Measurements from ENCODE around the gene FAM53A.

GRCh38 chr4:1690698-1691097 lies 6.6 kb upstream of the FAM53A start:
- TF ChIP-seq, protein P1, sequence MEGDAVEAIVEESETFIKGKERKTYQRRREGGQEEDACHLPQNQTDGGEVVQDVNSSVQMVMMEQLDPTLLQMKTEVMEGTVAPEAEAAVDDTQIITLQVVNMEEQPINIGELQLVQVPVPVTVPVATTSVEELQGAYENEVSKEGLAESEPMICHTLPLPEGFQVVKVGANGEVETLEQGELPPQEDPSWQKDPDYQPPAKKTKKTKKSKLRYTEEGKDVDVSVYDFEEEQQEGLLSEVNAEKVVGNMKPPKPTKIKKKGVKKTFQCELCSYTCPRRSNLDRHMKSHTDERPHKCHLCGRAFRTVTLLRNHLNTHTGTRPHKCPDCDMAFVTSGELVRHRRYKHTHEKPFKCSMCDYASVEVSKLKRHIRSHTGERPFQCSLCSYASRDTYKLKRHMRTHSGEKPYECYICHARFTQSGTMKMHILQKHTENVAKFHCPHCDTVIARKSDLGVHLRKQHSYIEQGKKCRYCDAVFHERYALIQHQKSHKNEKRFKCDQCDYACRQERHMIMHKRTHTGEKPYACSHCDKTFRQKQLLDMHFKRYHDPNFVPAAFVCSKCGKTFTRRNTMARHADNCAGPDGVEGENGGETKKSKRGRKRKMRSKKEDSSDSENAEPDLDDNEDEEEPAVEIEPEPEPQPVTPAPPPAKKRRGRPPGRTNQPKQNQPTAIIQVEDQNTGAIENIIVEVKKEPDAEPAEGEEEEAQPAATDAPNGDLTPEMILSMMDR (IDR thresholded peaks at IDR 0.05 in 8 of 11, conservative IDR thresholded peaks at IDR 0.05 in 3 of 11) = no peak
- no peak for TF ChIP-seq POLR2A (IDR thresholded peaks at IDR 0.05)
